ENCODE data around the gene CUBN.
"Not testable (repeated sequence)": the region's sequence is repeated elsewhere in the genome, so short reads cannot be mapped to it uniquely, and the experiment has no call there.

The CUBN gene

DNA sequence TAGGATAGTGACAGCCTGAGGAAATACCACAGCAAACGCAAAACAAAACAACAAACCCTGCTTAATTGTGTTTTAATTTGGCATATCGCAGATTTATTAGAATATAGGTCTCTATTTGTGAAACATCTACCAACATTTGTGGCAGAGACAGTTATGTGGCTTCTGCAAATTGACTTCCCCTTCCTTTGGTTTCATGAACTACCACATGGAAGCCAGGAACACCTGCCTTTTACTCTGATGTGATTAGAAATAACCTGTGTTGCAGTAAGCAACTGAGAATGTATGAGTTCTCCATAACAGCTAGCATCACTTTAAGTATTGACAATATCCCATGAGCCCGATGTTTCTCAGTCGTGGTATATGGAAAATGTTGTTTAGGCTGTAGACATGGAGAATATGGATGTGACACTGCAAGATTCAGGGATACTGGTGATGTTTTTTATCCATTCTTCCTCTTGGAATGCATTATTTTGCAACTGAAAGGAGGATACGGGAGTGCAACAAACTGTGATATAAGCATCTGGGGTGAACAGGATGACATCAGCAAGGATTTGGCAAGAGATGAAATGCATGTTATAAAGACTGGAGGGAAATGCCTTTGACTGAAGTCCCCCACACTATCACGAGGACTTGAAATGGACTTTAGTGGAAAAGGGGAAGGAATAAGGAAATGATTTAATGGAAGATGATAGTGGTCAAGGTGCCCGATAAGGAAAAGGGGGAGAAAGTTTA is 95.9 kb downstream of the CUBN start:
- no peak for DNase-seq

DNA sequence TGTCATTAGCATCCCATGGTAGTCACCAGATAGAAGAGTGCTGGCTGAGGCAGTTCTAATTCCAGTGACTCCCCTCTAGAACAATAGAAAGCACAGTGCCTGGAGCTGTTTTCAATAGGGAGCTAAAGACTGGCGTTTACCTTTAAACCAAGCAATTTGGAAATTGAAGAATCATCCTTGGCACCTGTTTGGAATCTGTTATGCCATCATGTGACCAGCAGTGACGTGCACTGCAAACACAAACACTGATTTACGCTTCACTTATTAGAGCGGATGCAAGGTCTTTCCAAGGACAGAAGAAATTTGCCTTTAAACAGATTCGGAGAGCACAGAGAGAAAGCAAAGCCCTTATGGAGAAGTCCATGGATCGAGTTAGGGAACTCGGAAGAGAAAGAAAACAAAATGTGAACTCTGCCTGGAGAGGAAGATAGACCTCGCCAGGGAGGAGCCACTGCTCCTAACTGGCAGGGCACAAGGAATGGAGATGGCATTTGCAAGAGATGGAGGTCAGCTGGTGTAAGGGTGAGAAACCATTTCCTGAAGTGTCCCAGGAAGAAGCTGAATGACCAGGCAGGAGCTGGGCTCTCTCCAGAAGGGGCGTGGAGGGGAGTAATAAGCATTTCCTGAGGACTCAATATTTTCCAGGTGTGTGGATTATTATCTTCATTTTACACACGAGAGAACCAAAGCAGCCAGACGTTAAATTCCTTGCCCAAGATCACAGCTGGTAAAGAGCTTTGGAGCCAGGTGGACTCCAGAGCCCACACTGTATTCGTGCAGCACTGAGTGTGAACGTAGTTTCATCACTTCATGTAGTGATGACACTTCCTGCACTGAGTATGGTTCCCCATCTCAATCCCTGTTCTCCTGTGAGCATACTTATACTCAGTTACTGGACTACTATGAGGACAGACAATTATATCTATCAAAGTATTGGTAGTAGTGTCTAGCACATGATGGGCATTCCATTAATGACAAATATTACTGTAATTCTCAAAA is 97.7 kb downstream of the CUBN start:
- DNase-seq, result no peak

DNA sequence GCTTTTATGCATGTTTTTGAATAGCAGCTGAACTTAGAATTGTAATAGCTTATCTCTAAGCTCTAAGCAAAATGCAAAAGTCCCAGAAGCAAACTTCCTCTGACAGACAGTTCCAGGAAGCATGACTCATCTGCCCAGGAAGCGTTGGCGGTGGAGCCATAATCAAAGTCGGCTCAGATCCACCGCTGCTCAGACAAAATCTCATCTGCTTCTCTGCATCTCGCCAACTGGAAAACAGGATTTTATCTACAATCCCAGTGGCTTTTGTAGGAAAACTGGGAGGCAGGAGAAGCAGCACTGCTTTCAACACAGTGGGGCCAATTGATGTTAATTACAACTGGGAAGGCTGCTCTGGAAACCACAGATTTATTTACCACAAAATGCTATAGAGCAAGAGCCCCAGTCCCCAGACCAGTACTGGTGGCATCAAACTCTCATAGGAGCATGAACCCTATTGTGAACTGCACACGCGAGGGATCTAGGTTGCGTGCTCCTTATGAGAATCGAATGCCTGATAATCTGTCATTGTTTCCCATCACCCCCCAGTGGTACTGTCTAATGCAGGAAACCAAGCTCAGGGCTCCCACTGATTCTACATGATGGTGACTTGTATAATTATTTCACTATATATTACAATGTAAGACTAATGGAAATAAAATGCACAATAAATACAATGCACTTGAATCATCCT is 99.9 kb downstream of the CUBN start:
- peak; percentile 43 for DNase-seq

DNA sequence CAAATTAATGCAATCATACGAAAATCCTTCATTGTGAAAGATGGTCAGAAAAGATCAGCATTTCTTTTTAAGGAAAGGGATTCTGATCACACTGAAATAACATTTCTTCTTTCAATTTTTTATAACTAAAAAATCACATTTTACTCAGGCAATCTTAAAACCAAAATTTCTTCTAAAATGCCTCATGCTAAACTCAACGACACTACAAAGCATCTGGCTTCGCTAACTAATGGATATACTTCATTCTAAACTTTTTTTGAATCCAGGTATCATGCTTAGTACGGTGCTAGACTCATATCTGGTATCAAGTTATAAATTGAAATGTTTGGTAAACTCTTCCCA is 100.4 kb downstream of the CUBN start:
- no peak for DNase-seq

DNA sequence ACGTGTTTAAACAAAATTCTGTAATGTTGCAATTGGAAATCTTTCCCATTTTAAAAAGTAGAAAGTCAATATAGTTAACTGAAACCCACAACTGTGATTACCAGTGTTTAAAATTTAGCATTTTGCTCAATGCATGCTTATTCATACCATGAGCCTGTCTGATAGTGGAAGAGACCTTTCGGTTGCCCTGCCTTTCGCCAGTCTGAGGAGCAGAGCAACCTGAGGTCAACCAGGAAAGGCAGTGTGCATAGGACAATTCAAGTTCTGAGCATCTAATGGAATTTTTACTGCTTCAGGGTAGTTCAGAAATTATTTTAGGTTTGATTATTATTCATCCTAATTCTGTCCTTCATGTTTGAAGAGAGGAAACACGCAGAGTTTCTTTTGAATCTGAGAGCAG is 100.8 kb downstream of the CUBN start:
- no peak for DNase-seq

DNA sequence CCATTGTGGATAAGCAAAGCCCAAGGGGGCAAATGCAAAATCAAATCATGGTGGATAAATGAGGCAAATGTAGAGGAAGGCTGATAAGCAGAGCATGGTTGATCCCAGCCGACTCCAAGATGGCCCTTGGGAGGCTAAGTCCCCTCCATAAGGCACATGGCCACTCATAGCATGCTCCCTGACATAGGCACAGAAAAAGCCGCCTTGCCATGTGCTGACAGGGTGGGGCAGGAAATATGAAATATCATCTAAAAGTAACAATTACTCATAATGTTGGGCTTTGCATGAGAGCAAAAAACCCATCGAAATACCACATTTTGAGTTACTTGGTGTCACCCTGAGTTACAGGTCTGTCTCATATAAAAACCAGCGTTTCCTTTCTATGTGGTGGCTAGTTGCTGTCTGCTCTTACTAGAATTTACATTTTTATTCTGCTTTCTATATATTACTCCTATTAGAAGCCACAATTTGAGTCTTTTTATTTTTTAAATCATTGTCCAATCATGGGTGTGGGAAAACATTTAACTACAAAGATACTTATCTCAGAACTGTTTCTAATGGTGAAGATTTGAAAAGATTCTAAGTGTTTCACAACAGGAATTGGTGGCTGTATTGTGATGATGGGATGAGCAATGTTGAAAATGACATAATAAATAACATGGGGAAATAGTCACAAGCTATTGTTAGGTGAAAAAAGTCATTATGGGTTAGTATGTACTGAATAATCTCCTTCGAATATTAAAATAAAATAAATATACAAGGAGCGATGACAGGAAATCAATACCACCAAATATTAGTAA is 102.7 kb downstream of the CUBN start:
- DNase-seq, result no peak

DNA sequence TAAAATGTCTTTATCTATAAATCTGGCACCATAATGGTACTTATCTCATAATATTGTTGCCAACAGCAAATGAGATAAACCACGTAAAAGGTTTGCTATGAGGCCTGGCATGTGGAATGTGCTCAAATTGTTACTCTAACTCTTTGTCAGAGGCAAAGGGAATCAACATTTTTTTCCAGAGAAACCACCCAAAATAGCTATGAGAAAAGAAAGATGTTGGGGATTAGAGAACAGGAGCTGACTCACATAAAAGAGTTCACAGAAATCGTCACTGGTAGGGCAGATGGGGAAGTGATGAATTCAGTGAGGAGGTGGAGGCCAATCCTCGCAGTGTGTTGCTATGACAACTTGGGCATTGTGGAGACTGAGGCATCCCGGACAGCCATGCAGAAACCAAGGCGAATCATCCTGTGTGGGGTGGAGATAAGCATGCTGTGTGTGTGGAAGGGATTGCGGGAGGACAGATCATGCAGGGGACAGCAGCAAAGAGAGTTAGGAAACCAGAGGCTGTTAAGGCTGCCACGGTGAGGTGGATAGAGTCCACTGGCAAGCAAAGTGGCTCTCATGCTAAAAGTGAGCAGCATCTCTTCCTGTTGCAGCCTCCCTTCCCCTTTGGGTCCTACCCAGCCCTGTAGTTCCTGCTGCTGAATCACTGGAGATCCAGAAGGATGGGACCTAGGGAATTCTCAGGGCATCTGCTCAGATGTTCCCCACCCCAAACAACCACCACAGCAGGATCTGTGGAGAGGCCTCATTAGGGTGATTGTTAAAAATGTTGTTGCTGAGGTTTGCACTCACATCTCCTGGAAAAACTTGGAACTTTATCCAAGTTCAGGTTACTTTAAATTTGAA is 103.9 kb downstream of the CUBN start:
- DNase-seq, result peak; percentile 4

DNA sequence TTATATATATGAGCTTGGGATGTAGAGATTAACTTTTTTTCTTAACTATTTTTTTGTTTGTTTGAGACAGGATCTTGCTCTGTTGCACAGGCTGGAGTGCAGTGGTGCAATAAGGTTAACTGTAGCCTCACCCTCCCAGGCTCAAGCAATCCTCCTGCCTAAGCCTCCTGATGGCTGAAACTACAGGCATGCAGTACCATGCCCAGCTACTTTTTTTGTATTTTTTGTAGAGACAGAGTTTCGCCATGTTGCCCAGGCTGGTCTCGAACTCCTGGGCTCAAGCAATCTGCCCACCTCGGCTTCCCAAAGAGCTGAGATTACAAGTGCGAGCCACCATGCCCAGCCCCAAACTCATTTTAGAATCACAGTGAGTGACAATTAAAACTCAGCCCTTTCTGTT is 105.2 kb downstream of the CUBN start:
- DNase-seq, result no peak

DNA sequence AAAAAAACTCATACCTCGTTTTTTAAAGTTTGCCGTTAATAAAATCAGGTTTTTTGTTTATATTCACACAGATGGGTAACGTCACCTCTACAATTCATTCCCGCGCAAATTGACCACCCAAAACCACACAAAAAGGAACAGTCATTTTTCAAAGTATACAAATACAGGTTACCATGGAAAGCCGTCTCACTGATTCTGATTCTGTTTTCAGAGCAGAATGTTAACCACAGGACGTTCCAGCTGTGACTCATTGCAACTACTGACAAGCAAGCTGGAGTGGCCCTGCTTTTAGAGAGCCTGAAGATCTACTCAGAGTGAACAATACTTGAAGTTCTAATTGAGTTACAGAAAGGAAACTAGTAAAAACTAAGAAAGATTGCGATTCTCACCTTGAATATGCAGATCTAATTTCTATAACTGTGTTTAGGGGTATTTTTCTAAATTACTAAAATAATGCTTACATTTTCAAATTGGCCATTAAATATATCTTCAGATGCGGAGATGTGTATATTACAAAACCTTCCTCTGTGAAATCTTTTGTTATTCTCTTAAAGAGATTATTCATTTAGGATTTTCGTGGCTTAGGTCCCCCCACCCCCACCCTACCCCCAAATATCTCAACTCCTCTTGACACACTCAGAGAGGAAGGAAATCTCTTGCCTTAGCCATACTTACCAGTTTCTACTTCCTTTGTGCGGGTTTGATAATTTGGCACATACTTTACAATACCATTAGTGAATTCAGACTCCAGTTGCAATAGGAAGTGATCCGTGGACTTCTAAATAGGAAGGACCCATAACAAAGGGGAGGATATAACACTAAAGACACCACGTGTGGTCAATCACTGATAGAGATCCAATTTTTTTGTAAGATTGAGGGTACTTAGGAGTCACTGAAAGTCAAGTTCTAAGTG is 106.0 kb downstream of the CUBN start:
- DNase-seq, result peak; percentile 42

DNA sequence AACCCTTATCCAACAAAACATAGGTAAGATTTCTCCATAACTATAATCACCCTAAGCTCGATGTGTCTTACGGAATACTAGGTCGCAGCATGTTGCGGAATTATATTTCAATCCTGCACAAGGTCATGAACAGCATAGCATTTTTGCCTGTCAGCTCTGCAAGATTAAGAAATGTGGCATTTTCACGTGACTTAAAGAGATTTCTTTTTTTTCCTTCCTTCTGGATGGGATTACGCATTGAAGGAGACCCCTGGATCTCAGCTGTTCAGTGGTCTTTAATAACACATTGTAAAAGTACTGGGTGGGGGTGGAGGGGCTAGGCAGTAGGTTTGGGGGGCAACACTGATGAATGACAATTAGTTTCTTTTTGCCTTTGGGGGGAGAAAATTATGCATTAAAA is 106.7 kb downstream of the CUBN start:
- DNase-seq, result no peak

DNA sequence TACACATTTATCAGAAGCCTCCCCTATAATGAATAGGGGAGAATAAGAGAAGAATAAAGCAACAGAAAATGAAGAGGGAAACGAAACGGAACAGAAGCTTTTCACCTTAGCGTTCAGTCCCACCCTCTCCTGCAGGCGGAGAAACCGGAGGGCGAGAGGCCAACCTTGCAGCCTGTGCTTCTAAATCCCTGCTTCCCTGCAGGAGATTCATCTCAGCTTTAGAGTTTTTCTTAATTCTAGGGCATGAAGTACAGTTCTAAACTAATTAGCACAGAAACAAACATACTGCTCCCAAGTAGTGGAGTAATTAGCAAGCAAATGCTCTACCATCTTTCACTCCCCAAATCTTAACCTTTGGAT is 107.2 kb downstream of the CUBN start:
- no peak for DNase-seq

DNA sequence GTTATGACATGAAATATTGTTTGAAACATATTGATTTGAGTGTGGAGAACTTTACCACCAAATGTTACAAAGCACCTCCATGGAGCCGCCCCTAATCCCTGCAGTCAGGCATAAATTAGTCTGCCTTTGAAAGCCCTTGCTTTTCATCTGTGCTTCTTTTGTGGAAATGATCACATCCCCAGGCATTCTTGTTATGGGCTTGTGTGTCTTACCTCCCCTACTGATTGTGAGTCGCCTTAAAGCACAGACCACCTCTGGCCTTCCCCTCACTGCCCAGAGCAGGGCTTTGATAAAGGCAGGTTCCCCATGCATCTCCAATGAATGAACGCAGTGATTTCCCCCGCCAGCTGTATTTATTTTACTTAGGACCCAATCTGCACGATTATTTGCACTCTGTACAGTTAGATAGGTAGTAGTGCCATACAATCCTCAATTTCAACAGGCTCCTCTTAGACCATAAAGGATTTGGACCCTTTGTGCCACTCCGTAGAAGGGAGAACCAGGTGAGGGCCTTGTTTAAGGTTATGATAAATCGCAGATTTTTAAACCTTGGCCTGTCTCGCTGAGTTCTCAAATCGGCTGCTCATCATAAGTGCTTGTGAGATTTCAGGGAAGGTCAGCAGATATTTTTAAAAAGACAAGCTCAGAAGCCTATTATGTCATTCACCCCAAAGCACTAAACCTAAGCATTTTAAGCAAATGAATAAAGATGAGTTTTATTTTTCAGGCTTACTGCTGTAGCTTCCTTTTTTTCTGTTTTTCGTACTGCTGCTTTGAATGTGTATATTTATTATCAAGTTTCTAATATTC is 107.8 kb downstream of the CUBN start:
- DNase-seq, result no peak

DNA sequence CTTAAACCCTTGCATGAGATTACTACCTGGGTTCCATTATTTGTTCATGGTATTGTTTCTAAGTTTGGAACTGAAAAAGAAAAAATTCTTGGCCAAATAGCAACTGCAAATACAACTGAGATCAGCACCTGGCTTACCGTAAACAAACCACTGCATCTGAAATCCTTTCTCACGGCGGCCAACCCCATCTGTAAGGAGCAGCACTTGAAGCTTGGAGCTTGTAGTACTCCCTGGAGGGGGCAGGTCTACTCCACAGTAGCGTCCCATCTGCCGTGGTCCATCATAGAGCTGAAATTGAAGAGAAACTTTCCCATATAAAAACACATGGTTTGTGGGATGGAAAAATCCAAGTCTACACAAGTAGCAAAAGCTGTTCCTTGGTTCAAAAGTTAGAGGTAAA is 109.9 kb downstream of the CUBN start:
- DNase-seq, result no peak

DNA sequence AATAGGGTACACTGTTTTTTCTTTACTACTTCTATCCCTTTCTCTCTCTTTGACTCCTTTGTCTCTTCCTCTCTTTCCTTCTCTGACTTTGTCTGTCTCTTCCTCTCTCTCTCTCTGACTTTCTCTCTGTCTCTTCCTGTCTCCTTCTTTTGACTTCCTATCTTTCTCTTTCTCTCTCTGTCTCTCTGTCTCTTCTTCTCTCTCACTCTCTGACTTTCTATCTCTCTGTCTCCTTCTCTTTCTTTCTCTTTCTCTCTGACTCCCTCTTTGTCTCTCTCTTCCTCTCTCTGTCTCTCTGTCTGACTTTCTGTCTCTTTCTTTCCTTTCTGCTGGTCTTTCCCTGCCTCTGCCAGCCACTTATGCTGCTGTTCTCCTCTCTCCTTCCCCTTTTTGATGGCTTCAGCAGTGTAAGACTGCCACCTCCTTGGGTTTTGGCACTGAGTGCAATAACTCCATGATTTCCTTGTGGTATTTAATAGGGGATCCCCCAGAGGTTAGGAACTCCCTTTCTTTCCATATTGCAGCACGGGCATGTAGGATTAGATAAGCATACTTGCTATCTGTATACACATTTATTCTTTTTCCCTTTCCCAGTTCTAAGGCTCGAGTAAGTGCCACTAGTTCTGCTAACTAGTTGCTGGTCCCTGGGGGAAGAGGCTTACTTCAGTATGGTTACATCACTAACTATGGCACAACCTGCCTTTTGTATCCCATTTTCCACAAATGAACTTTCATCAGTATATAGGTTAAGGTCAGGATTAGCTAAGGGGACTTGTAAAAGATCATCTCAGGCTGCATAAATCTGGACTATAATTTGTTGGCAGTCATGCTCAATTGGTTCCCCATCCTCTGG is 116.3 kb downstream of the CUBN start:
- not testable (repeated sequence) for DNase-seq

DNA sequence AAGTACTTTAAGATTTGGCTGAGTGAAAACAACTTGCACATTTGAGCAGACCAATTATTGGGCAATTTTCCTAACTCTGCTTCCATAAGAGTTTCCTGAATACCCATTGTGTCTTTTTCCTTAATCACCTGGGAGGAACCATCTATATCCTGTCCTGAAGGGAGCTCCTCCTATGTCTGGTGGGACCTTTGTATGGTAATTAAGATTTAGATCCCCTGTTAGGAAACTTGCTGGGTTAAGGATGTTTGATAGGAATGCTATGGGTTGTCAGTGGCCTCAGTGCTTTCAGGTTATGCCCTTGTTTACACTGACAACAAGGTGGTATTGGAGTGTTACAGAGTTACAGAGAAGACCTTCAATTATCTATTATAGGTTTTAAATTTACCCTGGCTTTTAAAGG is 116.9 kb downstream of the CUBN start:
- DNase-seq, result not testable (repeated sequence)

DNA sequence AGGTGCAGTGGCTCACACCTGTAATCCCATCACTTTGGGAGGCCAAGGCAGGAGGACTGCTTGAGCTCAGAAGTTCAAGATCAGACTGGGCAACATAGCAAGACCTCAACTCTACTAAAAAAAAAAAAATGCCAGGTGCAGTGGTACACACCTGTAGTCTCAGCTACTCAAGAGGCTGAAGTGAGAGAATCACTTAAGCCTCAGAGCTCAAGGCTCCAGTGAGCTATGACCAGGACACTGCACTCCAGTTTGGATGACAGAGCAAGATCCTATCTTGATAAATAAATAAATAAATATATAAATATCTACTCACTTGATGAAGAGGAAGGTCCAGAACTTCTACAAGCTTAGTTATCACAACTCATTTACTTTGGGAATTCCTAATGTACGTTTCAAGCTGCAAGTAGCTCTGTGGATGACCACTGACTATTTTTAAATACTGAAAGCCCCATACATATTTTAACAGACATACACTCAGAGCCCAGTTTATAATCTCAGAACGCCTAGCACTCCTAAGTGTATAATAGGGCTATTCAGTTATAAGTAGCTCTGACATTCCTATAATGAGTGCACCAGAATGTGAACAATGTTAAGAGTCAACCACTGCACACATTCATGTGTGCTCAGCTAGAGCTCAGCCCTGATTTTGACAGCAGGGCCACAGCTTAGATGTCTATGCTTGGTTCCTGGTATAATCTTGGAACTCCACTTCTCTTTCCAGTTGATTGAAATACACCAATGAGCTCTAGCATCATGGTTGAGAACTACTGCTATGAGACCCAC is 119.1 kb downstream of the CUBN start:
- DNase-seq, result no peak

DNA sequence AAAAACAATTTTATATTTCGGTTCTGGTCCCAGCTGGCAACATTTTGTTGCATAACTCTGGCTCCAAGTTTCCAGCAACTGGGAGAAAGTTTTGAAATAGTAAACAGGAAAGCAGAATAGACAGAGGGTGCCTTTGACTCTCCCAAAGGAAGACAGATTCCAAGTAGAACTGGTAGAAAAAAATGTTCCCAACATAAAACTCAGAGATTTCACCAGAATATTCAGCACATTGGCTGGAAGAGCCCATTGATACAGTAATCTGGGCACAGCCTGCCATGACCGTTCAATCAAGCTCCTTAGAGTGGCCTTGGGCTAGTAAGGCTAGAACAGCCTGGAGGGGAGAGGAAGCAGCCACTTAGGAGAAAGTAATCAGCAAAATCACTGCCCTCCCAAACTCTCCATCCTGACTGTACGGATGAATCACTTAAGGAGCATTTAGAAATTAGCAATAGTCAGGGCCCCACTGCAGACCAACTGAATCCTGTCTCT is 120.4 kb downstream of the CUBN start:
- DNase-seq, result no peak

DNA sequence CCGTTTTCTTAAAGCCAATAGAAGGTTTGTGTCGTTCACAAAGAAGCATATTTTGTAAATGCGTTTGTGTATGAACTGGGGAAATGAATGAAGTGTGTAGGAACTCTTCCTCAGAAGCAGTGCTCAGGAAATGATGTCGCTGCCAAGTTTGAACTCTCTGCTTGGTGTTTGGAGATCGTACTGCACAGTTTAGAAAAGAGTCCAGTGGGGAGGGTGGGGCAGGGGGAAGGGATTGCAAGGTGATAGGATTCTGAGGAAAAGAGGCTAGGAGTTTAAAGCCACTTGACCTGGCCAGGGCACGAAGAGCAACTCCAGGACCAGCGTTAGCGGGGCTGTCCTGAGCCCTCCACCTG is 122.2 kb downstream of the CUBN start:
- no peak for DNase-seq
